Chondrocyte (in vitro differentiated cells): ENCODE measurements around the gene IKZF4. TPM values are rescaled to one million over a fixed set of nuclear protein-coding genes. Genes with fewer than 3 reads are reported as not detected.

Source experiments
- DNase-seq: peaks from one replicate; pipeline ENCODE4 v3.0.0; 2021; ENCODE audit warnings: mixed read lengths, low spot score
- H3K27ac Mint-ChIP-seq: one replicate; pipeline ENCODE4 v1.8.0; 2021; ENCODE audit warnings: mild to moderate bottlenecking, moderate library complexity, mixed read lengths; ENCODE audit not compliant: unreplicated experiment
- H3K27me3 Mint-ChIP-seq: 2 replicates; pipeline ENCODE4 v1.8.0; 2021; ENCODE audit warnings: low read depth, mixed read lengths
- H3K36me3 Mint-ChIP-seq: 2 replicates; pipeline ENCODE4 v1.8.0; 2021; ENCODE audit warnings: low read depth, mixed read lengths
- H3K4me1 Mint-ChIP-seq: 2 replicates; pipeline ENCODE4 v1.8.0; 2021; ENCODE audit warnings: low read depth, mild to moderate bottlenecking, mixed read lengths
- H3K4me3 Mint-ChIP-seq: one replicate; pipeline ENCODE4 v1.8.0; 2021; ENCODE audit warnings: mild to moderate bottlenecking, moderate library complexity, mixed read lengths; ENCODE audit not compliant: unreplicated experiment
- H3K9me3 Mint-ChIP-seq: 2 replicates; pipeline ENCODE4 v1.8.0; 2021; ENCODE audit warnings: low read depth, mixed read lengths
- CTCF ChIP-seq: fragments of 200-600 bp; sonication (generic); IDR thresholded peaks from 2 replicates; pipeline ENCODE4 v1.5.0; 2021; ENCODE audit warnings: antibody characterized with exemption, mild to moderate bottlenecking, moderate library complexity
- total RNA-seq: library from RNA; stranded (reverse); gene quantifications from 3 replicates; pipeline ENCODE4 v1.2.1, GENCODE V29; 2021

The IKZF4 gene
- total RNA-seq, 1 donor from 2014 or later: 6.1 TPM

- peak; percentile 59 for DNase-seq
- H3K9me3 Mint-ChIP-seq: no peaks in the 10 kb centered on the region
- no peak overlapping the region for H3K27ac Mint-ChIP-seq
- peaks cover 24% of the 10 kb centered on the region for H3K4me1 Mint-ChIP-seq
- no peak overlapping the region for H3K4me3 Mint-ChIP-seq
- peaks cover 7% of the 10 kb centered on the region for H3K36me3 Mint-ChIP-seq
- TF ChIP-seq CTCF: no peak
- H3K27me3 Mint-ChIP-seq: no peaks in the 10 kb centered on the region
Measured at GRCh38 chr12:56004211-56004610, 16.6 kb upstream of the IKZF4 start.

- peak; percentile 15 for TF ChIP-seq CTCF
- peak overlapping the region; percentile 91 for H3K27ac Mint-ChIP-seq
- peak; percentile 68 for DNase-seq
- H3K27me3 Mint-ChIP-seq: no peaks in the 10 kb centered on the region
- peak overlapping the region; percentile 80 for H3K4me3 Mint-ChIP-seq
- no peaks in the 10 kb centered on the region for H3K9me3 Mint-ChIP-seq
- peaks cover 15% of the 10 kb centered on the region for H3K4me1 Mint-ChIP-seq
- peaks cover 7% of the 10 kb centered on the region for H3K36me3 Mint-ChIP-seq
Measured at GRCh38 chr12:56007564-56008559, 13.0 kb upstream of the IKZF4 start.

- H3K9me3 Mint-ChIP-seq: no peaks in the 10 kb centered on the region
- no peak for TF ChIP-seq CTCF
- H3K4me1 Mint-ChIP-seq: peaks cover 15% of the 10 kb centered on the region
- no peak overlapping the region for H3K27ac Mint-ChIP-seq
- no peak overlapping the region for H3K4me3 Mint-ChIP-seq
- peak; percentile 13 for DNase-seq
- no peaks in the 10 kb centered on the region for H3K36me3 Mint-ChIP-seq
- no peaks in the 10 kb centered on the region for H3K27me3 Mint-ChIP-seq
Measured at GRCh38 chr12:56010111-56010570, 10.7 kb upstream of the IKZF4 start.

GRCh38 chr12:56011509-56012090 lies 9.2 kb upstream of the IKZF4 start:
- H3K4me1 Mint-ChIP-seq: peaks cover 15% of the 10 kb centered on the region
- H3K27ac Mint-ChIP-seq: no peak overlapping the region
- H3K36me3 Mint-ChIP-seq: no peaks in the 10 kb centered on the region
- no peak for DNase-seq
- H3K9me3 Mint-ChIP-seq: no peaks in the 10 kb centered on the region
- no peak for TF ChIP-seq CTCF
- H3K4me3 Mint-ChIP-seq: no peak overlapping the region
- H3K27me3 Mint-ChIP-seq: no peaks in the 10 kb centered on the region

- peaks cover 4% of the 10 kb centered on the region for H3K4me1 Mint-ChIP-seq
- no peak overlapping the region for H3K27ac Mint-ChIP-seq
- no peak overlapping the region for H3K4me3 Mint-ChIP-seq
- TF ChIP-seq CTCF: no peak
- H3K27me3 Mint-ChIP-seq: no peaks in the 10 kb centered on the region
- DNase-seq: peak; percentile 10
- no peaks in the 10 kb centered on the region for H3K9me3 Mint-ChIP-seq
- H3K36me3 Mint-ChIP-seq: peaks cover 3% of the 10 kb centered on the region
Measured at GRCh38 chr12:56013482-56013881, 7.4 kb upstream of the IKZF4 start.
